Smooth muscle cell (in vitro differentiated cells): Measurements from ENCODE around the gene ETV6. TPM values are rescaled to one million over a fixed set of nuclear protein-coding genes. Genes with fewer than 3 reads are reported as not detected.

ENCODE experiments used
- DNase-seq: peaks from one replicate; lab custom pipeline; 2025; ENCODE audit not compliant: unreplicated experiment; lab: John Stamatoyannopoulos, UW
- H2AFZ ChIP-seq: fragments of 200-600 bp; sonication (generic); 2 replicates; pipeline ENCODE4 v1.6.0; 2016; ENCODE audit warnings: antibody characterized with exemption, low read depth, mild to moderate bottlenecking
- H3F3A ChIP-seq: fragments of 200-600 bp; sonication (generic); 2 replicates; pipeline ENCODE4 v1.6.0; 2017; ENCODE audit warnings: antibody characterized with exemption, low read depth
- H3K27ac ChIP-seq: fragments of 200-600 bp; sonication (generic); 2 replicates; pipeline ENCODE4 v1.5.1; 2016; ENCODE audit warnings: low read depth, mild to moderate bottlenecking
- H3K27me3 ChIP-seq: fragments of 200-600 bp; sonication (generic); 2 replicates; pipeline ENCODE4 v1.6.1; 2016; ENCODE audit warnings: low read depth, mild to moderate bottlenecking
- H3K36me3 ChIP-seq: fragments of 200-600 bp; sonication (generic); 2 replicates; pipeline ENCODE4 v1.5.1; 2016; ENCODE audit warnings: low read depth
- H3K4me1 ChIP-seq: fragments of 200-600 bp; sonication (generic); 2 replicates; pipeline ENCODE4 v1.5.1; 2016; ENCODE audit warnings: low read depth
- H3K4me2 ChIP-seq: fragments of 200-600 bp; sonication (generic); 2 replicates; pipeline ENCODE4 v1.6.0; 2016; ENCODE audit warnings: mild to moderate bottlenecking
- H3K4me3 ChIP-seq: fragments of 200-600 bp; sonication (generic); 2 replicates; pipeline ENCODE4 v1.5.1; 2016; ENCODE audit warnings: mild to moderate bottlenecking
- H3K79me2 ChIP-seq: fragments of 200-600 bp; sonication (generic); 2 replicates; pipeline ENCODE4 v1.6.0; 2016; ENCODE audit warnings: low read depth, mild to moderate bottlenecking
- H3K9ac ChIP-seq: fragments of 200-600 bp; sonication (generic); 2 replicates; pipeline ENCODE4 v1.6.0; 2016; ENCODE audit warnings: low read depth
- H3K9me3 ChIP-seq: fragments of 200-600 bp; sonication (generic); replicated peaks from 2 replicates; pipeline ENCODE4 v1.5.1; 2016; ENCODE audit warnings: low read depth
- H4K20me1 ChIP-seq: fragments of 200-600 bp; sonication (generic); 2 replicates; pipeline ENCODE4 v1.6.0; 2016; ENCODE audit warnings: low read depth
- WGBS: methylation state at CpG from one replicate; pipeline ENCODE4 v1.1.7; 2016; ENCODE audit warnings: low lambda C conversion rate; 5-methylcytosine and 5-hydroxymethylcytosine counted together
- polyA plus RNA-seq: library from polyadenylated mRNA; unstranded; fragments of >200 nt; fragmentation: Nextera tagmentation; extraction: Ambion mirVana; gene quantifications from 2 replicates; pipeline ENCODE4 v1.2.1, GENCODE V29; 2016
- total RNA-seq: library from RNA; depleted of rRNA; stranded (reverse); fragments of >200 nt; gene quantifications from 2 replicates; pipeline ENCODE4 v1.2.3, GENCODE V29; 2014
- TF ChIP-seq, protein P1 (sequence below): fragments of 200-600 bp; sonication (generic); IDR thresholded peaks from 2 replicates; pipeline ENCODE4 v1.5.1; 2017; ENCODE audit warnings: borderline replicate concordance, mild to moderate bottlenecking, antibody characterized with exemption; ENCODE audit not compliant: insufficient read depth, poor library complexity, severe bottlenecking

ETV6 gene
- total and polyA plus RNA-seq, 2 experiments from 2014 or later, result 11.5 to 23.8 TPM

DNA sequence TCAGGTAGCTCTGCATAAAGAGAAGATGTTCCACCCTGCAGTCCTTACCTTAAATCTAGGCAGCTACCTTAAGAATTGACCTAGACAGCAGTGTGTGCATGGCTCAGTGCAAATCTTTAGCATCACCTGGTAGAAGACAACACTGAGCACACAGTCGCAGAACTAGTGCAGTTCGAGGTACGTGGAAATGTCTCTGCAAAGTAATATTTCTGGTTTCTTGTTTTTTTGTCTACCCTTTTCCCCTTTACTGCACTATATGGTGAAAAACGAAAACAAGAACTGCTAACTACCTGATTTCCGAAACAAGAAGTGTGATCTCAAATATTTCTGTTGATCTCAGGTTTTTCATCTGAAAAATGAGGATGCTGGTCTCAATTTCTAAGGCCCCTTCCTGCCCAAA is 82.5 kb downstream of the ETV6 start:
- no peaks in the 10 kb centered on the region for H3F3A ChIP-seq
- H3K9me3 ChIP-seq, result no peaks in the 10 kb centered on the region
- WGBS, result 91% methylated on average over 5 of the region's 5 CpGs
- TF ChIP-seq, protein P1, sequence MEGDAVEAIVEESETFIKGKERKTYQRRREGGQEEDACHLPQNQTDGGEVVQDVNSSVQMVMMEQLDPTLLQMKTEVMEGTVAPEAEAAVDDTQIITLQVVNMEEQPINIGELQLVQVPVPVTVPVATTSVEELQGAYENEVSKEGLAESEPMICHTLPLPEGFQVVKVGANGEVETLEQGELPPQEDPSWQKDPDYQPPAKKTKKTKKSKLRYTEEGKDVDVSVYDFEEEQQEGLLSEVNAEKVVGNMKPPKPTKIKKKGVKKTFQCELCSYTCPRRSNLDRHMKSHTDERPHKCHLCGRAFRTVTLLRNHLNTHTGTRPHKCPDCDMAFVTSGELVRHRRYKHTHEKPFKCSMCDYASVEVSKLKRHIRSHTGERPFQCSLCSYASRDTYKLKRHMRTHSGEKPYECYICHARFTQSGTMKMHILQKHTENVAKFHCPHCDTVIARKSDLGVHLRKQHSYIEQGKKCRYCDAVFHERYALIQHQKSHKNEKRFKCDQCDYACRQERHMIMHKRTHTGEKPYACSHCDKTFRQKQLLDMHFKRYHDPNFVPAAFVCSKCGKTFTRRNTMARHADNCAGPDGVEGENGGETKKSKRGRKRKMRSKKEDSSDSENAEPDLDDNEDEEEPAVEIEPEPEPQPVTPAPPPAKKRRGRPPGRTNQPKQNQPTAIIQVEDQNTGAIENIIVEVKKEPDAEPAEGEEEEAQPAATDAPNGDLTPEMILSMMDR, result no peak
- H3K36me3 ChIP-seq, result no peaks in the 10 kb centered on the region
- no peak overlapping the region for H2AFZ ChIP-seq
- no peak for DNase-seq
- H3K9ac ChIP-seq, result no peak overlapping the region
- H3K4me1 ChIP-seq, result peaks cover 9% of the 10 kb centered on the region
- peaks cover 22% of the 10 kb centered on the region for H4K20me1 ChIP-seq
- peak overlapping the region; percentile 64 for H3K27ac ChIP-seq
- H3K4me3 ChIP-seq, result no peak overlapping the region
- no peaks in the 10 kb centered on the region for H3K27me3 ChIP-seq
- peak overlapping the region; percentile 65 for H3K4me2 ChIP-seq
- H3K79me2 ChIP-seq, result peaks cover 93% of the 10 kb centered on the region

DNA sequence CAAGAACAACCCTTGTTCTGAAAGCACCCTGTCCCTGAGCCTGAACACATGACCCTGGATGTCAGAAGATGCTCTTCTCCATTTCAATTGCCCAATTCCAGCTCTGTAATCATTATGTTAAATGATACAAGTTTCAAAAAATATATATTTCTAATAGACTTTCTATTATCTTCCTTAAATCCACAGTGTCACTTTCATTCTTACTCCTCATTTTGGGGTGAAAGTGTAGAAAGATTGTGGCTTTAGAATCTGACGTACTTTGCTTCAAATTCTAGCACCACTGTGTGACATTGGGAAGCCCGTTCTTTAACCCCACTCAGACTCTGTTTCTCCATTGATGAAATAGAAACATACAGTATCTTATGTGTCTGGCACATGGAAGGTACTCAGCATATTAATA is 83.2 kb downstream of the ETV6 start:
- no peaks in the 10 kb centered on the region for H3K36me3 ChIP-seq
- H3K4me1 ChIP-seq, result peaks cover 9% of the 10 kb centered on the region
- no peak overlapping the region for H2AFZ ChIP-seq
- no peak overlapping the region for H3K4me2 ChIP-seq
- H3K9me3 ChIP-seq, result no peaks in the 10 kb centered on the region
- WGBS, result 100% methylated on average over 2 of the region's 2 CpGs
- H3K9ac ChIP-seq, result no peak overlapping the region
- H3K79me2 ChIP-seq, result peaks cover 93% of the 10 kb centered on the region
- H4K20me1 ChIP-seq, result peaks cover 26% of the 10 kb centered on the region
- no peaks in the 10 kb centered on the region for H3K27me3 ChIP-seq
- no peak for DNase-seq
- peak overlapping the region; percentile 64 for H3K27ac ChIP-seq
- no peak overlapping the region for H3K4me3 ChIP-seq
- TF ChIP-seq, protein P1, result no peak
- no peaks in the 10 kb centered on the region for H3F3A ChIP-seq

DNA sequence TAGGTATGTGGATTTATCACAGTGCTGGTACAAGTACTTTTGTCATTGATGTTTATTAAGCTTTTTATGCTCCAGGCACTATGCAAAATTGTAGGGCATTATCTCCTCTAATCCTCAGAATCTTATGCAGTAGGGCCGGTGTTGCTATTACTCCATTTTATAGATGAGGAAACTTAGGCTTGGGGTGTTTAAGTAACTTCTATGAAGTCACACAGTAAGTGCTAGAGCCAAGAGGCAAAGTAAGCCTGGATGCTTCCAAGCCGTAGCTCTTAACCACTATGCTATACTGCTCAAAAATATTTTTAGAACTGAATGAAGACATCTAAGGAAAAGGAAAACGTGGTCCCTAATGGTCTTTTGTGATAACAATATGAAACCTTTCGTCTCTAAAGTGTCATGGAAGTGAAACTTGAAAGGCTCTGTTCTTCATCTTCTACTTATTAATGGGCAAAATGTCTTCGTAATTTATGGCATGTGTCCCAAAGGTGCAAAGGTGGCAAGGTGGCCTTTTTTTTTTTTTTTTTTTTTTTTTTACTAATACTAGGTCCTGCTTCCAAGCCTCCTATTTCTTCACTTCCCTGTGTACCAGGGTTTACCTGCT is 85.2 kb downstream of the ETV6 start:
- H3K4me3 ChIP-seq, result no peak overlapping the region
- H3K79me2 ChIP-seq, result peaks cover 91% of the 10 kb centered on the region
- H3K9ac ChIP-seq, result no peak overlapping the region
- no peaks in the 10 kb centered on the region for H3K27me3 ChIP-seq
- H2AFZ ChIP-seq, result no peak overlapping the region
- H3F3A ChIP-seq, result no peaks in the 10 kb centered on the region
- peaks cover 28% of the 10 kb centered on the region for H4K20me1 ChIP-seq
- H3K4me2 ChIP-seq, result no peak overlapping the region
- no peaks in the 10 kb centered on the region for H3K9me3 ChIP-seq
- H3K36me3 ChIP-seq, result no peaks in the 10 kb centered on the region
- H3K4me1 ChIP-seq, result peaks cover 9% of the 10 kb centered on the region
- TF ChIP-seq, protein P1, result no peak
- 94% methylated on average over 5 of the region's 5 CpGs for WGBS
- H3K27ac ChIP-seq, result no peak overlapping the region
- DNase-seq, result no peak

DNA sequence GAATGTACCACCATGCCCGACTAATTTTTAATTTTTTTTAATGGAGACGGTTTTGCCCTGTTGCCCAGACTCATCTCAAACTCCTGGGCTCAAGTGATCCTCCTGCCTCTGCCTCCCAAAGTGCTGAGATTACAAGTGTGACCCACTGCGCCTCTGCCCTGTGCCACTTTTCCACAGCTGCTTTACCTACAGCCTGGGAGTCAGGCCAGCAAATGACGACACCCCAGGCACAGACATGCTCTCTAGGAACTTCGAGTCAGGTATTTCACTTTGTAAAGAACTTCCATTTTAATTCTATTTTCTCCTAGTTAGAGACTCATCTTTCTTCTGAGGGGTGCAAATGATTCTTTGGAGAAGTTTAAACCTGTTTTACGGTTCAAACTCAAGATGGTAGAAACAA is 89.0 kb downstream of the ETV6 start:
- Histone ChIP-seq H3K4me3 (no peak overlapping the region), H3K36me3 (no peaks in the 10 kb centered on the region), H3F3A (peaks cover 6% of the 10 kb centered on the region), H3K4me1 (peaks cover 6% of the 10 kb centered on the region), H4K20me1 (peaks cover 54% of the 10 kb centered on the region), H2AFZ (no peak overlapping the region), H3K9ac (no peak overlapping the region), H3K9me3 (no peaks in the 10 kb centered on the region), H3K79me2 (peaks cover 92% of the 10 kb centered on the region), H3K4me2 (no peak overlapping the region), H3K27ac (no peak overlapping the region), H3K27me3 (no peaks in the 10 kb centered on the region)
- WGBS, result 94% methylated on average over 6 of the region's 6 CpGs
- DNase-seq, result no peak
- TF ChIP-seq, protein P1, result no peak
